Measurements from ENCODE around the gene ZKSCAN3.

GRCh38 chr6:28380381-28380780, 30.6 kb downstream of the ZKSCAN3 start:
- TF ChIP-seq, protein P1, sequence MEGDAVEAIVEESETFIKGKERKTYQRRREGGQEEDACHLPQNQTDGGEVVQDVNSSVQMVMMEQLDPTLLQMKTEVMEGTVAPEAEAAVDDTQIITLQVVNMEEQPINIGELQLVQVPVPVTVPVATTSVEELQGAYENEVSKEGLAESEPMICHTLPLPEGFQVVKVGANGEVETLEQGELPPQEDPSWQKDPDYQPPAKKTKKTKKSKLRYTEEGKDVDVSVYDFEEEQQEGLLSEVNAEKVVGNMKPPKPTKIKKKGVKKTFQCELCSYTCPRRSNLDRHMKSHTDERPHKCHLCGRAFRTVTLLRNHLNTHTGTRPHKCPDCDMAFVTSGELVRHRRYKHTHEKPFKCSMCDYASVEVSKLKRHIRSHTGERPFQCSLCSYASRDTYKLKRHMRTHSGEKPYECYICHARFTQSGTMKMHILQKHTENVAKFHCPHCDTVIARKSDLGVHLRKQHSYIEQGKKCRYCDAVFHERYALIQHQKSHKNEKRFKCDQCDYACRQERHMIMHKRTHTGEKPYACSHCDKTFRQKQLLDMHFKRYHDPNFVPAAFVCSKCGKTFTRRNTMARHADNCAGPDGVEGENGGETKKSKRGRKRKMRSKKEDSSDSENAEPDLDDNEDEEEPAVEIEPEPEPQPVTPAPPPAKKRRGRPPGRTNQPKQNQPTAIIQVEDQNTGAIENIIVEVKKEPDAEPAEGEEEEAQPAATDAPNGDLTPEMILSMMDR (conservative IDR thresholded peaks at IDR 0.05; ENCODE audit: low read length), result no peak
- TF ChIP-seq EZH2phosphoT487 (IDR thresholded peaks at IDR 0.05; ENCODE audit: borderline replicate concordance, low read depth, low read length), result no peak
